DOHH2 (cell line): Measurements from ENCODE around the gene EIF2B2.

ENCODE experiments used
- EZH2phosphoT487 ChIP-seq: fragments of 200-600 bp; sonication (generic); IDR thresholded peaks from 2 replicates; pipeline ENCODE4 v1.6.1; 2017; ENCODE audit warnings: borderline replicate concordance, mild to moderate bottlenecking, antibody characterized with exemption, low read length, moderate library complexity, mixed read lengths
- TF ChIP-seq, protein P1 (sequence below): fragments of 200-600 bp; sonication (generic); IDR thresholded peaks from one replicate; pipeline ENCODE4 v1.5.1; 2014; ENCODE audit warnings: antibody characterized with exemption, mild to moderate bottlenecking, low read depth, low read length; ENCODE audit not compliant: poor library complexity, severe bottlenecking

DNA sequence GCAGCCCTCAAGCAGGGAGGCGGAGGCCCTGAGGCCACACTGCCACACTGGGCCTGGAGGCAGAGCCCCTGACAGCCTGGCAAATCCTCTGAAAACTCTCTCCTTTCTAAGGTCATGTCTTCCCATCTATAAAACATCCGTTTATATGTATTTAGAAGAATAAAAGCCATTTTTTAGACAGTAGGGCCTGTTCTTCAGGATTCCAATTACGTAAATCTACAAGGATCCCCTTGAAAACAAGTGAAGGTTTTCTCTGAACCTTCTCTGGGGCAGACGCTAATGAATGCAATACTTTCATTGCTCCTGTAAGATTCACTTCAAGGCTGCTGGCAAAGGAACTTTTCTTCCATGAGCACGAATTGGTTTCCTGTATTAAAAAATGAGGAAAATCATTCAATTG, 12.8 kb downstream of the EIF2B2 start:
- TF ChIP-seq, protein P1, sequence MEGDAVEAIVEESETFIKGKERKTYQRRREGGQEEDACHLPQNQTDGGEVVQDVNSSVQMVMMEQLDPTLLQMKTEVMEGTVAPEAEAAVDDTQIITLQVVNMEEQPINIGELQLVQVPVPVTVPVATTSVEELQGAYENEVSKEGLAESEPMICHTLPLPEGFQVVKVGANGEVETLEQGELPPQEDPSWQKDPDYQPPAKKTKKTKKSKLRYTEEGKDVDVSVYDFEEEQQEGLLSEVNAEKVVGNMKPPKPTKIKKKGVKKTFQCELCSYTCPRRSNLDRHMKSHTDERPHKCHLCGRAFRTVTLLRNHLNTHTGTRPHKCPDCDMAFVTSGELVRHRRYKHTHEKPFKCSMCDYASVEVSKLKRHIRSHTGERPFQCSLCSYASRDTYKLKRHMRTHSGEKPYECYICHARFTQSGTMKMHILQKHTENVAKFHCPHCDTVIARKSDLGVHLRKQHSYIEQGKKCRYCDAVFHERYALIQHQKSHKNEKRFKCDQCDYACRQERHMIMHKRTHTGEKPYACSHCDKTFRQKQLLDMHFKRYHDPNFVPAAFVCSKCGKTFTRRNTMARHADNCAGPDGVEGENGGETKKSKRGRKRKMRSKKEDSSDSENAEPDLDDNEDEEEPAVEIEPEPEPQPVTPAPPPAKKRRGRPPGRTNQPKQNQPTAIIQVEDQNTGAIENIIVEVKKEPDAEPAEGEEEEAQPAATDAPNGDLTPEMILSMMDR = no peak
- TF ChIP-seq EZH2phosphoT487 = no peak
